Kidney epithelial cell (primary cell): ENCODE measurements around the gene MNAT1. TPM values are rescaled to one million over a fixed set of nuclear protein-coding genes. Genes with fewer than 3 reads are reported as not detected.

Experiments used
- DNase-seq: peaks from one replicate; pipeline ENCODE4 v3.0.0-alpha.2; 2010; ENCODE audit warnings: low read depth
- H3K27me3 ChIP-seq: 2 replicates; pipeline ENCODE4 v1.6.0; 2011; ENCODE audit warnings: low read length; ENCODE audit not compliant: control insufficient read depth, insufficient read depth
- H3K36me3 ChIP-seq: 2 replicates; pipeline ENCODE4 v1.5.1; 2011; ENCODE audit warnings: low read length; ENCODE audit not compliant: control insufficient read depth, insufficient read depth
- H3K4me3 ChIP-seq: 2 replicates; pipeline ENCODE4 v1.5.1; 2011; ENCODE audit warnings: low read depth, mild to moderate bottlenecking, control low read depth, low read length
- total RNA-seq: library from RNA; depleted of rRNA; stranded (reverse); fragments of >200 nt; gene quantifications from 2 replicates; pipeline ENCODE4 v1.2.3, GENCODE V29; 2015
- TF ChIP-seq, protein P1 (sequence below): IDR thresholded peaks from 2 replicates; pipeline ENCODE4 v1.5.1; 2011; ENCODE audit warnings: mild to moderate bottlenecking, moderate library complexity, low read length, control low read depth, inconsistent platforms; ENCODE audit not compliant: insufficient read depth, poor library complexity, severe bottlenecking

Gene MNAT1
- total RNA-seq, 1 donor from 2014 or later: 49.2 TPM

DNA sequence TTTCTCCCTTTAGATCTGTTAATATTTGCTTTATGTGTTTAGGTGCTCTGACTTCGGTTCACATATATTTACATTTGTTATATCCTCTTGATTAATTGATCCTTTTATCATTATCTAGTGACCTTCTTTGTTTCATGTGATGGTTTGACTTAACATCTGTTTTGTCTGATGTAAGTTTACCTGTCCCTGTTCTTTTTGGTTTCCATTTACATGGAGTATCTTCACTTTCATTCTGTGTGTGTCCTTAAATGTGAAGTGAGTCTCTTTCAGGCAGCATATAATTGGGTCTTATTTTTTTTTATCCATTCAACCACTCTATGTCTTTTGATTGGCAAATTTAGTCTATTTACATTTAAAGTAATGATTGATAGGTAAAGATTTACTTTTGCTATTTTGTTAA, 222.1 kb downstream of the MNAT1 start:
- TF ChIP-seq, protein P1, sequence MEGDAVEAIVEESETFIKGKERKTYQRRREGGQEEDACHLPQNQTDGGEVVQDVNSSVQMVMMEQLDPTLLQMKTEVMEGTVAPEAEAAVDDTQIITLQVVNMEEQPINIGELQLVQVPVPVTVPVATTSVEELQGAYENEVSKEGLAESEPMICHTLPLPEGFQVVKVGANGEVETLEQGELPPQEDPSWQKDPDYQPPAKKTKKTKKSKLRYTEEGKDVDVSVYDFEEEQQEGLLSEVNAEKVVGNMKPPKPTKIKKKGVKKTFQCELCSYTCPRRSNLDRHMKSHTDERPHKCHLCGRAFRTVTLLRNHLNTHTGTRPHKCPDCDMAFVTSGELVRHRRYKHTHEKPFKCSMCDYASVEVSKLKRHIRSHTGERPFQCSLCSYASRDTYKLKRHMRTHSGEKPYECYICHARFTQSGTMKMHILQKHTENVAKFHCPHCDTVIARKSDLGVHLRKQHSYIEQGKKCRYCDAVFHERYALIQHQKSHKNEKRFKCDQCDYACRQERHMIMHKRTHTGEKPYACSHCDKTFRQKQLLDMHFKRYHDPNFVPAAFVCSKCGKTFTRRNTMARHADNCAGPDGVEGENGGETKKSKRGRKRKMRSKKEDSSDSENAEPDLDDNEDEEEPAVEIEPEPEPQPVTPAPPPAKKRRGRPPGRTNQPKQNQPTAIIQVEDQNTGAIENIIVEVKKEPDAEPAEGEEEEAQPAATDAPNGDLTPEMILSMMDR: no peak
- Histone ChIP-seq H3K36me3 (no peaks in the 10 kb centered on the region), H3K4me3 (no peak overlapping the region), H3K27me3 (no peaks in the 10 kb centered on the region)
- no peak for DNase-seq

DNA sequence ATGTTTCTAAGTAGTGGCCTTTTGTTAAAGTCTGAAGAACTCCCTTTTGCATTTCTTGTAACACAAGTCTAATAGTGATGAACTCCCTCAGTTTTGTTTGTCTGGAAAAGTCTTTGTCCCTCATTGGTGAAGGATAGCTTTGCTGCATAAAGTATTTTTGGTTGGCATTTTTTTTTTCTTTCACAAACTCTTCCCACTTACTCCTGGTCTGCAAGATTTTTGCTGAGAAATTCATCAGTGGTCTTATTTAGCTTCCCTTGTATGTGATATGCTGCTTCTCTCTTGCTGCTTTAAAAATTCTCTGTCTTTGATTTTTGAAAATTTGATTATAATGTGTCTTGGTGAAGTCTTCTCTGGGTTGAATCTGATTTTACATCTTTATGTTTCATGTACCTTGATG, 223.6 kb downstream of the MNAT1 start:
- DNase-seq: no peak
- H3K27me3 ChIP-seq: no peaks in the 10 kb centered on the region
- TF ChIP-seq, protein P1: no peak
- no peaks in the 10 kb centered on the region for H3K36me3 ChIP-seq
- H3K4me3 ChIP-seq: no peak overlapping the region

DNA sequence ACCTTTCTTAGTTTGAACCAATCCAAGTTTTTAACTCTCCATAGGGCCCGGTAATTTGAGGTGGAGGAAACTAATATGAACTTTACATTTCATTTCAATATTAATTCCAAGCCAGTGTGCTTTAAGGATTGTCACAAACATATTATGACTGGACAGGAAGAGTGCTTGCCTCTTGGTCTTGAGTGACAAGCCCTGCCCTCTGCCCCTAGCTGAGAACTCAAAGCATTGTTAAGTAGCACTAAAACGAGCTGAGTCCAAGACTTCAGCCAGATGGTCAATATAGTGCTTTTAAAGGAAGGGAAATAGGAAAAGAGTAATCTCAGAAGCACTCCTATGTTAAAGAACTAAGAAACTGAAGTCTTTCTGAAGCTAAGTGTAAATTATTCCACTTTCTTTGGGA, 229.2 kb downstream of the MNAT1 start:
- no peak for DNase-seq
- Histone ChIP-seq H3K27me3 (no peaks in the 10 kb centered on the region), H3K4me3 (no peak overlapping the region), H3K36me3 (no peaks in the 10 kb centered on the region)
- TF ChIP-seq, protein P1: no peak

DNA sequence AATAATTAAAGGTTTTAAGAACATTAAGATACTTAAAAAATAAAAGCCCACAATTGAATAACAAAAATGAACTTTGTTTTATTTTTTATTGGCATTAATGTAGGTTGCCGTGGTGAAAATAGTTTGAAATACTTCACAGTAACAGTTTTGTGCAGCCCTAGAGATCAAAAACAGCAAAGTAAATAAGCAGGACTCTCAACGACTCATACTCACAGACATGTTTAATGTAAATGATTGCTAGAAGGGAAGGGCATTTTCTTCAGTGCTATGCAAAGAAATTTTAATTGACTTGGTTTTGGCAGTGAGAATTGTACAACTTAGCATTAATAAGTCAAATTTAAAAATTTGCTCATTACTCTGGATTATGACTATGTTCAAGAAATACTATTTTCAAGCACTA, 230.3 kb downstream of the MNAT1 start:
- Histone ChIP-seq H3K4me3 (no peak overlapping the region), H3K27me3 (no peaks in the 10 kb centered on the region), H3K36me3 (no peaks in the 10 kb centered on the region)
- TF ChIP-seq, protein P1: no peak
- DNase-seq: no peak

DNA sequence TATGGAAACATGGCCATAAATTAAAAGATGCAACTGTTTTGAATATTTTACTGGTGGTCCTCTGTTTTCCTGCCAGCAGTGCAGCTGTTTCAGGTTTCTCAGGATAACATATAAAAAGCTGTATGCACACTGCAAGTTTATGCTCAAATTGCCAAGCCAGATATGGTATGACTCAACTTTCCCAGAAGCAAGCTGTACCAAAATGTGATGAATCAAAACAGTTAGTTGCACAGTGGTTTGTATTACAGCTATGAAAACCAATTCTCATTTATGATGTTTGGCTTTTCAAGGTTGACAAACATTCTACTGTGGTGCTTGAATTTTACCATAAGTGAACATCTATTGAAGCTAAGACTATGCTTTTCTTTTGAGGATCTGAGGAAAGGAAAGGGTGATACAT, 230.8 kb downstream of the MNAT1 start:
- DNase-seq: no peak
- Histone ChIP-seq H3K4me3 (no peak overlapping the region), H3K27me3 (no peaks in the 10 kb centered on the region), H3K36me3 (no peaks in the 10 kb centered on the region)
- TF ChIP-seq, protein P1: no peak

DNA sequence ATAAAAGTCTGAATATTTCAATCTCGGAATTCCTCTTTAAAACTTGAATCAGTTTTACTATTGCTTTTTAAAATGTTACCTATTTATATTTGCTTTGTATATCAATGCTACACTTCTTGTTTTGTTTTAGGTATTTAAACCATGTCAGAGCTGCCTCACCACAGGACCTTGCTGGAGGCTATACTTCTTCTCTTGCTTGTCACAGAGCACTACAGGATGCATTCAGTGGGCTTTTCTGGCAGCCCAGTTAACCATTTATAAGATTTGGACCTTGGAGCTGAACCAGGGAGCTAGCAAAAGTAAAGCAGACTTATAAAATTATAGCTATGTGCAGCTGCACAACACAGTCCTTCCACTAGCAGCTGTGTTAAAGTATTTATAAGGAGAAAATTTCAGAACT, 233.5 kb downstream of the MNAT1 start:
- no peak for DNase-seq
- Histone ChIP-seq H3K36me3 (no peaks in the 10 kb centered on the region), H3K27me3 (no peaks in the 10 kb centered on the region), H3K4me3 (no peak overlapping the region)
- TF ChIP-seq, protein P1: no peak
